ENCODE measurements around the gene FBXO10. TPM values are rescaled to one million over a fixed set of nuclear protein-coding genes. Genes with fewer than 3 reads are reported as not detected.

FBXO10 gene
- total RNA-seq, 2 donors from 2014 or later = 5.5 to 5.7 TPM

GRCh38 chr9:37617161-37617560 is 41.0 kb upstream of the FBXO10 start:
- Histone ChIP-seq H3K4me3 (no peak overlapping the region), H3K27me3 (no peaks in the 10 kb centered on the region), H3K9me3 (no peaks in the 10 kb centered on the region)

GRCh38 chr9:37611961-37612360 is 35.8 kb upstream of the FBXO10 start:
- Histone ChIP-seq H3K9me3 (no peaks in the 10 kb centered on the region), H3K4me3 (no peak overlapping the region), H3K27ac (no peak overlapping the region), H3K36me3 (no peaks in the 10 kb centered on the region), H3K4me1 (no peaks in the 10 kb centered on the region), H3K27me3 (no peaks in the 10 kb centered on the region)
- DNase-seq (ENCODE audit: low spot score) = no peak
- no peak for TF ChIP-seq CTCF (IDR thresholded peaks at IDR 0.05)

More at GRCh38 chr9:37617161-37617560, 41.0 kb upstream of the FBXO10 start:
- no peaks in the 10 kb centered on the region for H3K36me3 ChIP-seq
- DNase-seq (ENCODE audit: low spot score) = no peak
- H3K4me1 ChIP-seq = no peaks in the 10 kb centered on the region
- TF ChIP-seq CTCF (IDR thresholded peaks at IDR 0.05) = no peak
- no peak overlapping the region for H3K27ac ChIP-seq

DNA sequence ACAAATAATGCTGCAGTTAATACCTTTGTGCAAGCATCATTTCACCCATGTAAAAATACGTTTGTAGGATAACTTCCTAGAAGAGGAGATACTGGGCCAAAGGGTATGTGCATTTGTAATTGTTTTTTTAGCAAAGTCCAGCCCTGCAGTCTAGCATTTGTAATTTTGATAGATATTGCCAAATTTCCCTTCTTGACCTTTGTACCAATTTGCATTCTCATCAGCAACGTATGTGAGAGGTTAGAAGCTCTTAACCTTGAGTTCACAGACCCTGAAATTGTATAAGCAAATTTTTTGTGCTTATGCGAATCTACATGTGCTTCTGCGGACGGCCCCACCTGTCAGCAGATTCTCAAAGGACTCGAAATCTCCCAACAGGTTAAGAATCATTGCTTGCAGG is 34.8 kb upstream of the FBXO10 start:
- no peak overlapping the region for H3K27ac ChIP-seq
- DNase-seq (ENCODE audit: low spot score) = no peak
- H3K36me3 ChIP-seq = no peaks in the 10 kb centered on the region
- H3K27me3 ChIP-seq = no peaks in the 10 kb centered on the region
- no peaks in the 10 kb centered on the region for H3K4me1 ChIP-seq
- H3K9me3 ChIP-seq = no peaks in the 10 kb centered on the region
- H3K4me3 ChIP-seq = no peak overlapping the region
- TF ChIP-seq CTCF (IDR thresholded peaks at IDR 0.05) = no peak

- Histone ChIP-seq H3K4me3 (no peak overlapping the region), H3K27ac (no peak overlapping the region), H3K36me3 (no peaks in the 10 kb centered on the region), H3K9me3 (no peaks in the 10 kb centered on the region), H3K4me1 (no peaks in the 10 kb centered on the region), H3K27me3 (no peaks in the 10 kb centered on the region)
- DNase-seq (ENCODE audit: low spot score) = no peak
- no peak for TF ChIP-seq CTCF (IDR thresholded peaks at IDR 0.05)
These were observed 33.7 kb upstream of the FBXO10 start for GRCh38 chr9:37609735-37610397.

- Histone ChIP-seq H3K4me3 (no peak overlapping the region), H3K4me1 (no peaks in the 10 kb centered on the region), H3K27me3 (no peaks in the 10 kb centered on the region), H3K9me3 (no peaks in the 10 kb centered on the region), H3K27ac (no peak overlapping the region), H3K36me3 (no peaks in the 10 kb centered on the region)
- no peak for TF ChIP-seq CTCF (IDR thresholded peaks at IDR 0.05)
- no peak for DNase-seq (ENCODE audit: low spot score)
These were observed 32.1 kb upstream of the FBXO10 start for GRCh38 chr9:37608250-37608649.

DNA sequence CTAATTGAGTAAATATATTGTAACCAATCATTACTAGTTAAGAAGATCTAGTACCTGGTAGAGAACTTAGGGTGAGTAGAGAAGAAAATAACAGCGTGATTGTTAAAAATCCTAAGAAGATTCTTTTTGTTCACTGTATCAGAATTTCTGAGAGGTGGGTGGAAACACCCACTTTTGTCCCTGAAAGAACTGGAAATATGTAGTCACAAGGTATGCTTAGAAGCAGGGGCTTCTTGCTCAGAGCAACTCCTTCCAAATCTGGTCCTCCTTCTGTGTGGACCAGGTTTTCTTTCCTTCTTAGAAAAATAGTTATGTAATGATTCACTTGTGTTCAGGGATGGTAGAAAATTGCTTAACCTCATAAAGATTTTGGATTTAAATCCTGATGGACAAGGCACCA is 28.1 kb upstream of the FBXO10 start:
- TF ChIP-seq CTCF (IDR thresholded peaks at IDR 0.05) = no peak
- Histone ChIP-seq H3K4me3 (no peak overlapping the region), H3K27me3 (no peaks in the 10 kb centered on the region), H3K4me1 (no peaks in the 10 kb centered on the region), H3K27ac (no peak overlapping the region), H3K9me3 (no peaks in the 10 kb centered on the region), H3K36me3 (no peaks in the 10 kb centered on the region)
- DNase-seq (ENCODE audit: low spot score) = no peak

All from right atrium auricular region (tissue), 2 donors.